NCI-H2171 treated with DMSO at 0.1 percent for 48 hours (cell line): ENCODE results near the gene PGLYRP4.
"Not testable (repeated sequence)": the region's sequence is repeated elsewhere in the genome, so short reads cannot be mapped to it uniquely, and the experiment has no call there.

Source experiments
- DNase-seq: peaks from one replicate; lab custom pipeline; 2025; lab: John Stamatoyannopoulos, UW

The PGLYRP4 gene

DNA sequence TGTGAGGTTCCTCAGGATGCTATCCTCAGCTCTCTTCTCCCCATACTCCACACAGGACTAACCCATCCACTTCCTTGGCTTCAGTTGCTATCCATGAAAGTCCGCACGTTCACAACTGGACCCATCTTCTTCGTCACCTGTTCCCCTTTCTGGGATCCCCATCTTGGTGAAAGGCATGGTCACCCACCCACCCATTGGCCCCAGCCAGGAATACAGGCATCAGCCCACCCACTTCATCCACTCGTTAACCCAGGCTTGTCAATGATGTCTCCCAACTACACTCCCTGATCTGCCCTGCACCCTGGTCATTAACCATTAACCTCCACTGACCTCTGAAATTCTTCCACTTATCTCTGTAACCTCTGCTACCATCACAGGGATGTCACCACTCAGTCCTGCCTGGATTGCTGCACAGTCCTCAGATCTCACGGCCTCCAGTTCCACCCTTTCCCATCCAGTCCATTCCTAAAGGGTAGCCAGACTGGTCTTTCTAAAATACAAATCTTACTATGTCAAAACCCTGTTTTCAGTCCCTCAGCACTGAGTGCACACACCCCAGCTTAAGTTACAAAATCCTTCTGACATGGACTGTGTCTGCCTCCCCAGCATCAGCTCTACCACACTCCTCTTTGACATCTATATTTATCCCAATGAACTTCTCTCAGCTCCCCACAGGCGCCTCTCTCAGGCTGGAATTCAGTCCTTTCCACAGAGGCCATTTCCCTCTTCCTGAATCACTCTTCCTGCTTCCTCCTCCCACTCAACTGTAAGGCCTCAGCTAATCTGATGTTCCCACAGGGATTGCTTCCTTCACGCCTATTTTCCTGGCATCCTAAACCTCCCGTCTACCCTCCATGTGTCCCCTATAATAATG lies 10.4 kb downstream of the PGLYRP4 start:
- DNase-seq: no peak

DNA sequence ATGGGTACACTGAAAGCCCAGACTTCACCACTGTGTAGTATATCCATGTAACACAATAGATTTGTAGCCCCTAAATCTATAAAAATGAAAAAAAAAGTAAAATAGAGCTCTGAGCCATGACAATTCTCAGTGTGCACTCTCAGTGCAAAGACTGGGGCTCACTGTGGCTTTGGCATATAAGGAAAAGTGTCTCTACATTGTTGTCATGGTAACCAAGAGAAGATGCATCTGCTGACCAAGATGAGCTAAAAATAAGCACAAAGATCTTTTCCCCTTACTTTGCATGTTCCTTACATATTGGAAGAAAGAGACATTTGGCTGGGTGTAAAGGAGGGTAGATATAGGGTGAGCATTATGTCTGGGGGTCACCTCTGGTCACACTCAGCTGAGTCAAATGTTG lies 12.0 kb downstream of the PGLYRP4 start:
- DNase-seq: no peak

DNA sequence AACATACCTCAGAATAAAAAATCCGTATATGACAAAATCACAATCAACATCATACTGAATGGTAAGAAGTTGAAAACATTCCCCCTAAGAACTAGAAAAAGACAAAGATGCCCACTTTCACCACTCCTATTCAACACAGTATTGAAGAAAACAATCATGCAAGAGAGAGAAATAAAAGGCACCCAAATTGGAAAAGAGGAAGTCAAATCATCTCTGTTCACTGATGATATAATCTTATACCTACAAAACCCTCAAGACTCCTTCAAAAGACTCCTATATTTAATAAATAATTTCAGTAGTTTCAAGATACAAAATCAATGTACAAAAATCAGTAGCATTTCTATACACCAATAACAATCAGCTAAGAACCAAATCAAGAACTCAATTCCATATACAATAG lies 14.7 kb downstream of the PGLYRP4 start:
- no peak for DNase-seq

DNA sequence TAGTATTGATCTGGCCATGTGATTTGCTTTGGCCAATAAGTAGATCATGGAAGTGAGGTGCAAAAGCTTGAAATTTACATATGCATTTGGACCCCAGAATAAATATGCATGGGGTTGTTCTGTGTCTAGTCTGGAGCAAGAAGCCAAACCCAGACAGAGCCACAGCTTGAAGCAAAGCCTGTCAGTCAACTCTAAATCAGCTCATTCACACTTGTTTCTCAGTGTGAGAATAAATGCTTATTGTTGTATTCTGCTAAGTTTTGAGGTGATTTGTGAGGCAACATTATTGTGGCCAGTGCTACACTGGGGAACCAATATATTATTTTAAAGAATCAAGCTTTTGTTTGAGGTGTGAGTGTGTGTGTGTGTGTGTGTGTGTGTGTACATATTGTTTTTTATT lies 23.7 kb downstream of the PGLYRP4 start:
- no peak for DNase-seq

DNA sequence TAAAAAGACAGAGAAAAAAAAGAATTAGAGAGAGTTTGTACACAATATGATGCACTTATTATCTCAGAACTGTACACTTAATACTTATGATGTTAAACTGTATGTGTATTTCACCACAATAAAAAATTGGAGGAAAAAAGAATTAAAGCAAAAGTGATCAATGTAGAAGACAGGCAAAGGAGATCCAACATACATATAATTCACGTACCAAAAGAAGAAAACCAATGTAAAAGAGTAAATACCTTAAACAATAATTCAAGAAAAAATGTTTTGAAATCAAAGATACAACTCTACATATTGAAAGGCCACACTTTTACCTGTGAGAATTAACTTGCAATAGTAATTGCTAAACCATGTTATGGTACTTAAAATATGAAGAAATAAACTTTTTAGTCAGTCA lies 26.1 kb downstream of the PGLYRP4 start:
- no peak for DNase-seq

DNA sequence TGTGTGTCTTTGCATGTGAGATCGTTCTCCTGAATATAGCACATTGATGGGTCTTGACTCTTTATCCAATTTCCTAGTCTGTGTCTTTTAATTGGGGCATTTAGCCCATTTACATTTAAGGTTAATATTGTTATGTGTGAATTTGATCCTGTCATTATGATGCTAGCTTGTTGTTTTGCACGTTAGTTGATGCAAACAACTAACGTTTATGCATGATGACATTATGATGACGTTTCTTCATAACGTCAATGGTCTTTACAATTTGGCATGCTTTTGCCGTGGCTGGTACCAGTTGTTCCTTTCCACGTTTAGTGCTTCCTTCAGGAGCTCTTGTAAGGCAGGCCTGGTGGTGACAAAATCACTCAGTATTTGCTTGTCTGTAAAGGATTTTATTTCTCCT lies 30.5 kb downstream of the PGLYRP4 start:
- not testable (repeated sequence) for DNase-seq

DNA sequence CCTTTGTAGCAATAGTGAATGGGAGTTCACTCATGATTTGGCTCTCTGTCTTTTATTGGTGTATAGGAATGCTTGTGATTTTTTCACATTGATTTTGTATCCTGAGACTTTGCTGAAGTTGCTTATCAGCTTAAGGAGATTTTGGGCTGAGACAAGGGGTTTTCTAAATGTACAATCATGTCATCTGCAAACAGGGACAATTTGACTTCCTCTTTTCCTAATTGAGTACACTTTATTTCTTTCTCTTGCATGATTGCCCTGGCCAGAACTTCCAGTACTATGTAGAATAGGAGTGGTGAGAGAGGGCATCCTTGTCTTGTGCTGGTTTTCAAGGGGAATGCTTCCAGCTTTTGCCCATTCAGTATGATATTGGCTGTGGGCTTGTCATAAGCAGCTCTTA lies 32.6 kb downstream of the PGLYRP4 start:
- DNase-seq: not testable (repeated sequence)

DNA sequence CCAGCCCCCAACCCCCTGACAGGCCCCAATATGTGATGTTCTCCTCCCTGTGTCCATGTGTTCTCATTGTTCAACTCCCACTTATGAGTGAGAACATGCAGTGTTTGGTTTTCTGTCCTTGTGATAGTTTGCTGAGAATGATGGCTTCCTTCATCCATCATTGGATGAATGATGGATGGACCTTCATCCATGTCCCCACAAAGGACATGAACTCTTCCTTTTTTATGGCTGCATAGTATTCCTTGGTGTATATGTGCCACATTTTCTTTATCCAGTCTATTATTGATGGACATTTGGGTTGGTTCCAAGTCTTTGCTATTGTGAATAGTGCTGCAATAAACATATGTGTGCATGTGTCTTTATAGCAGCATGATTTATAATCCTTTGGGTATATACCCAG lies 34.3 kb downstream of the PGLYRP4 start:
- not testable (repeated sequence) for DNase-seq

DNA sequence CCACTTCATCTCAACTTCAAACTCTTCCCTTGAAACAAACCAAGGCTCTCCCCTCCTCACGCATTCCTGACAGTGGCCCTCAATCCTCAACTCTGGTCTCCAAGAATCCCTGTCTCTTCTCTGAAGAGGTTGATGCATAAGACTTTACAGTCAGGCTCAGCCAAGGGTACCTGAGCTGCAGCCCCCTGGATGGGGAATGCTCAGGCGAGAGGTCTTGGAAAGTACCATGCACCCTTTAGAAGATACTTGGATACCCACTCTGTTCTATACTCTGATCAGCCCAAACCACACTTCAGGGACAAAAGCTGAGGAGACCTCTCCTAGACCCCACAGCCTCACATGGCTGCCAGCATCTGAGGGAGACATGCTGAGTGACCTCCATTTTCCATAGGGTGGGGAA lies 35.4 kb downstream of the PGLYRP4 start:
- no peak for DNase-seq

DNA sequence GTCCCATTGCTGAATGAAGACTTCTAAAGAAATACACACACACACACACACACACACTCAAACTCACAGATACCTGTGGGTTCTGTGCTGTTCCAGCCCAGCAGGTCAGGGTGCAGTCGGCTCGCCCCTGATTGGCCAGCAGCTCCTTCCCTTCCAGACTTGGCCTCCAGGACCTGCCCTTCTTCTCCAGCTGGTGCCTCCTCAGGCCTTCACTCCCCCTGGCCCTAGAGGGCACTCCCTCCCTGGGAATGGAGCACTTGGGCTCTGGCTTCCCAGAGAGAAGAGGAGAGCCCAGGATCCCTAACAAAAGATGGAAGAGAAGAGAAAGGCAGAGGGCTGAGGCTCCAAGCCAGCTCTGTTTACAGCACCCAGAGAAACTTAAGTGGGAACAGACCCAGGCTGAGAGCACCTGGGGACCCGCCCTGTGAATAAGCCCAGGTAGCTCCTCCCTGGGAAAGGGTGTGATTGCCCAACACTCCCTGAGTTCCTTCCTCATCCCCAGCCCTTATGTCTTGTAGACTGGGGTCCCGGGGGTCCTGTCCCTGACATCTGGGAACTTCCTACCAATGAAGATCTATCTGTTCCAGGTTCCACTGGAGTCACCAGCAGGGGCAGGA lies 36.0 kb downstream of the PGLYRP4 start, which contains the start of gene PGLYRP3:
Gene PGLYRP3, minus strand, starts transcription at position 383 of the 617 bp plus-strand sequence. CDS start 2,287 bp downstream, outside the sequence.
- peak; percentile 40 for DNase-seq

DNA sequence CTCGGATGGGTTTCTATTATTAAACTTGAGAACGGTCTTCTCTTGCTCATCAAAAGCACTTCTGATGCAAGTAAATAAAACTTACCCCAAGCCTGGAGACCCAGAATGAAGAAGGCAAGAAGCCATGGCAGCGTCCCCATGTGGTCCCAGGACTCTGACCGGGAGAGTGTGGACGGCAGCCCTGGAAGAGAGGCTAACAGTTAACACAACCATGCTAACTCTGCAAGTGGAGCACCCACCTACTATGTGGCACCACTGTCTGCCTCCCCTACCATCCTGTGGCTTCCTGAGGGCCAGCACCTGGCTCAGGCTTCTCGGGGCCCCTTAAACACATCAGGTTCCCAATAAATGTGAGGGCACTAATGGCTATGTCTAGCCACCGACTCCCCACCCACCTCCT lies 38.1 kb downstream of the PGLYRP4 start:
- DNase-seq: no peak

DNA sequence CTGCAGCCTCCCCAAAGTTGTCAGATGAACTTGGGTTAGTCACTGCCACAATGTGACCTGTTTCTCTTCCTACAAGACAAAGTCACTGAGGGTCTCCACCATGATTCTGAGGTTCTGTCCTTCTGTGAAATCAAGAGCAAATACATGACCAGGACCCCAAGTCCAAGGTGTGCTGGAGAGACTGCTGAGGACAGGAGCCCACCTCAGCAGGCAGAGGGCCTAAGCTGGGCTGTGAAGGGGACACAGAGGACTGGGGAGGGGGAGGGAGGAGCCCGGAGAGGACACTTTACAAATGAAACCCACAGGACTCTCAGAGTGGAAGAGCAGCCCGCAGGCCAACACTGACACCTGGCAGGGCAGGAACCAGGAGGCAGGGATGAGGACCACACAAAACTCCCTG lies 39.2 kb downstream of the PGLYRP4 start:
- DNase-seq: no peak

DNA sequence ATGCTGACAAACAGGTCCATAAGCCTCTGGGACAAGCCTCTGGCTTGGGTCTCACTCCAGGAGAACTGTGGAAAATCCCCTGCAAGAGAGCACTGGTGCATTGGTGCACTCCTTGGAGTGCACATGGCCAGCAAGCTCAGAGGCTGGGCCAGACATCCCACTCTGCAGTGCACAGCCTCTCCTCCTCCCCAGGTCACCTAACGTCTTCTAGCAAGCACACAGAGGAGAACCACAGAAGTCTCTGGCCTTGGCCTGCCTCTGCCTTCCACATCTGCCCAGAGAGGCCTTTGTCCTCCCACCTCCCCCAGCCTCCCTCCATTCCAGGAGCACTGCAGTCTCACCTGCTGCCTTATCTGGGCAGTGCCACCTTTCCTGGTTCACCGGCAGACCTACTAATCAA lies 40.1 kb downstream of the PGLYRP4 start:
- no peak for DNase-seq

DNA sequence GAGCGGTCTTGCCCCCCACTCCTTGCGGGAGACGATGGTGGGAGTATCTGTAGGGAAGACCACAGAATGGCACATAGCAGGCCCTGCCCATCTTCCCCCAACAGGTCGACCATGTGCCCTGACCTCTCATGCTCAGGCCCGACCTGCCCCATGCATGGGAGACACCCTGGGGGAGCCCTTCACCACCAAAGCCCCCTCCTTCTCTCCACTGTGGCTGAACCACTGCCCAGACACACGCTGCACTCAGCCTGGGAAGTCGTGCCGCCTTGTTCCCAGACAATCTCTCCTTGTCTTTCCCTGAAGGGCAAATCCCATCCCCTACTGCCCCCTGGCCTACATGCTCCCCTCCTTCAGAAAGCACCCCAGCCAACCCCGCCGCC lies 41.4 kb downstream of the PGLYRP4 start:
- no peak for DNase-seq

DNA sequence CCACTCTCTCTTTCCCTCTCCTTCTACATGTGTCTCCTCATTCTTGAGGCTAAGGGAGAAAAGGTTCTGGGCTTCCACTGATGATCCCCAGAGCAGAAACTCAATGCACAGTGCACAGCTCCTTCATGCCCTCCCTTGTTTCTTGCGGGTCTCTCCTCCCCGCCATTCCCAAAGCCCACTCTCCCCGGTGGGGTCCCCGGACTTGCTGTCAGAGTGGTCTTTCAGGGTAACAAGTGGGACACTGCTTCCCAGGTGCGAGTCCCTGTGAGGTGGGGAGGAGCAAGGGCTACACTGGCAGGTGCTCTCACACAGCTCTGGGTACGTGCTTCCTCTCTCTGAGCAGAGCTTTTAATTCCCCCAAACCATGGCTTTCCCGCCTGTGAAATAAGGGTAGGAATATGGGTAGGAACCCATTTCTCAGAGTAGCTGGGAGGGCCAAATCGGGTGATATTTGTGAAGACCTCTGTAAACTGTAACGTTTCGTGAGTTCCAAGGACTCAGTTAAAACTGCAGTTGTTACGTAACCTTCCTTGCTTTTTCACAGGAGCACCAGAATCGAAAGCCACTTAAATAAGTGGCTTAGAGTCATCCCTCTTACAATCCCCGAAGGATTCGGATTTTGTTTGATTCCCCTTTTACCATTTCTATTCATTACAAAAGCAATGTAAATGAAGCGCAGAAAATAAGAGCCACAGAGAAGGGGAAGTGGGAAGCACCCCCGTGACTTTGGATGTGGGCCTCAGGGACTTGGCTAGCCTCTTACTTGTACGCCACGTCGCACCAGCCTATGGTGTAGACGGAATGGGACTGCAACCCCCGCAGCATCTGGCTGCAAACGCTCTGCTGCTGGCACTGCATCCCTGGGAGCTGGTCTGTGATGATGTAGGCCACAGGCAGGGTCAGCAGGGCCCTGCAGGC lies 42.1 kb downstream of the PGLYRP4 start:
- DNase-seq: no peak

DNA sequence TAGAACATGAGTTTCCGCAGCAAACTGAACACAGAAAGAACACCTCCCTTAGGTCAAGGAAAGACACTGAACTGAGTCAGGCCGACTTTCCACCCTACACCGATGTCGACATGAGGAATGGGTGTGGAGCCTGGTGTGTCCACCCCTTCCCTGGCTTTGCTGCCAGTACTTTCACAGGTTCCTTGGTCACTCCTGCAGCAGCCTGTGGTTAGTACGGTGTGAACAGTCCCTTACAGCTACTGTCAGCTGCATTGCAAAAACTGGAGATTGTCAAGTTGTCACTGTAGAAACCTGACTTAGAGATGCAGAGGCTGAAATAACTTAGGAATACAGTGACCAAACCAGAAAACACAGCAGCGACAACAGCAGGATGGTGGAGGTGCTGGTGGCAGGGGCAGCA lies 43.0 kb downstream of the PGLYRP4 start:
- no peak for DNase-seq

DNA sequence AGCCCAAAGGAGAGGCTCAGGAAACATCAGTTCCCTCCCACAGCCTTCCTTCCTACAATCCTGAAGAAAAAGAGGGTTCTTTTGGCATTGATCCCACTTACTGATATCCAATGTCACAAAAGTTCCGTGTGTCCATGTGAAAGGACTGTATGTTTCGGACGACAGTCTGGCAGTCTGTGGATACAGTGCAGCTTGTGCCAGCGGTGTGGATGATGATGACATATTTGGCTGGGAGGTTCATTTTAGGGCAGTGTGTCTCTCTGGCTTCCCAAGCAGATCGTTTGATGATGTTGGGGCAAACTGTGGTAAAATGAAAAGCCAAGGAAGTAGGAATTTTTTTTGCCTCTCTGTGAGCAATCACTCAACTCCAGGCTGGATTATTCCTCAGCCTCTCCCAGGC lies 46.3 kb downstream of the PGLYRP4 start:
- DNase-seq: no peak

DNA sequence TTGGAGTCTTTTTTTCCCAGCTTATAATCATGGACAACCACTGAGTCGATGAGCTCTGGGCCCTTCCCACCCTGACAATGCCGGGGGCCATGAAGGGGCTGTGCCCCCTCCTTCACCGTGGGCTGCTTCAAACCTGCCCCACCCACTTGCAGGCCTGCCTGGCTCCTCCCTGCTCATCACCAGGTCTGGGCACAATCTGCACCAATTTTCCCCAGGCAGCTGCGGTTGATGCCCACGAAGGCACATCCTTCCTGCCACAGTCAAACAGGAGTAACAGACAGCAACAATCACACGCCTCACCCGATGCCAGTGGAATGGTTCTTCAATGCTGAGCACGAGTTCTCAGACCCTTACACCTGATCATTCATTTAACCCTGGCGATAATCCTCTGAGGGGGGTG lies 54.8 kb downstream of the PGLYRP4 start:
- no peak for DNase-seq

DNA sequence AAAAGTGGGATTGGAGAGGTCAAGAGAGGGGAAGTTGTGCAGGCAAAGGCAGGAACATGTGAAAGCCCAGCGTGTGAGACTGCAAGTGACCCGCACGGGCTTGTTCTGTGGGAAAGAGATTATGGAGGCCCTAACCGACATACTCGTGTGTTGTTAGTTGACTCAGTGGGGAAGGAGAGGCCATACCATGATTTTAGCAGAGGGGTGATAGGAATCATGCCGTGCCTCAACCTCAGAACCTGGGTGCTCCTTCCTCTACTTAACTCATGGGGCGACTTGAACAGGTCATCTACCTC lies 55.2 kb downstream of the PGLYRP4 start:
- no peak for DNase-seq

DNA sequence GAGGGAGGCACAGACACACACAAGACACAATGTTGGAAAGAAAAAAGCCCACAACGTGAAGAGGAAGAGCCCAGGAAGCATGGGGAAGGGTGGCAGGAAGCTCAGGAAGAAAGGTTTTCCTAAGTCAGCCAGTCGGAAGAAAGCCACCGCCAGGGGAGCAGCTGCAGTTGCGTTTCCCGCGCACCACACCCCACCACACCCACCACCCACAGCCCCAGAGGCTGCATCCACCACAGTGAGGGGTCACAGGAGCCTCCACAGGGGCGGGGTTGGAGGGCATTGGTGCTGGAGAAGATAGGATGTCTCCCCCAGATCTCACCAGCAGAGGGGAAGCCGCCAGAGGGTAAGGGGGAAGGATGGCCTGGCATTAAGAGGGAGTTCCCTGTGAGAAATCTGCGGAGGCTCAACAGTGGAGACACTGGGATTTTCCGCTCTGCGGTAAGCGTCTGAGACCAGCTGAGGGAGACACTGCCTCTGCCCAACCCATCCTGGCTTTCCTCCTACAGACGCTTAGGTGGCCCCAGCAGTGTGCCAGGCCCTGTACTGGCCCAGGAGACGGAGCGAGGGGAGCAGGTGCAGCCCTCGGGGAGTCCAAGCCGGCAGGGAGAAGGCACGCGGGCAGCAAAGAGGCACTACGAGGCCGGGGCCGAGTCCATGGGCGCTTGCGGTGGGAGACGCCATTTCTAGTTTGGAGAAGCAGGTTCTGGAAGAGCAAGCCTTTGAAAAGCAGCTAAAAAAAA lies 55.7 kb downstream of the PGLYRP4 start:
- DNase-seq: no peak

DNA sequence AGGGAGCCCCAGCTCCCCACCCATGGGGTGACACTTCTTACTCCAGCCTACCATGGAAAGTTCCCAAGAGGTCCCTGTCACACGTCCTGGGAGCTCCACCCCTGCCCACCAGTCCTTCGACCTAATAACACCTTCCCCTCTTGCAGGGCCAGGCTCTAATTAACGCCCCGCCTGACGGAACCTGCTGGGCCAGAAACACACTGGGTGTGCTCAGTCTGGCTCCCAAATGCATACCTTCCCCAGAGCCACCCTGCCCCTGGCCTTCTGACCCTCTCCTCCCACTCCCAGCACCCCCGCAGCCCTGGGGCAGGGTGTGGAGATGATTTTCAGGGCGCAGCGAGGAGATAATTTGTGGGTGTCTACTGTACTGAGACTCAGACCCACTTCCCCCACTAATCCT lies 56.5 kb downstream of the PGLYRP4 start:
- DNase-seq: no peak

DNA sequence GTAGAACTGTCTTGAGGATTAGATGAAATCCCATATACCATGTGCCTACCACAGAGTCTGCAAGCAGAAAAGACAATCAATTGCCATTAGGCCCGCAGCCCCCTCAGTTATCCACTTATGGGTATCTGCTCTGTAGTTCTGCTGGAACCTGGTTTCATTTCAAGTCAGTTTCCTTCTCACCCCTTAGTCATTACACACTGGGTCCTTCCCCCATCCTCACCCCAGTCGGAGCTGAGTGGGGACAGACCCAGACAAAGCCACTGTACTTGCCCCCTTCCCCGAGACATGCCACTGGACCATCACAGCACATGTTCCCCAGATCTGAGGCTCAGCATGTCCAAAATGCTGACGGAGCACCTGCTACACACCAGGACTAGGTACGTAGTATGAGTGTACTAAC lies 57.1 kb downstream of the PGLYRP4 start:
- DNase-seq: no peak
